ENCODE measurements around the gene SBNO2.

SBNO2 gene

GRCh38 chr19:1177322-1178114, 3.5 kb upstream of the SBNO2 start:
- Histone ChIP-seq H3K27me3 (ENCODE audit: insufficient read depth, low read length) (peaks cover 16% of the 10 kb centered on the region; the same call in 1 of the 2 replicates), H3K9me3 (ENCODE audit: low read length) (no peaks in the 10 kb centered on the region), H4K20me1 (ENCODE audit: insufficient read depth, low read length) (no peaks in the 10 kb centered on the region), H3K4me3 (ENCODE audit: low read depth, low read length, poor library complexity, severe bottlenecking) (no peak overlapping the region), H3F3A (ENCODE audit: insufficient read depth, low read length) (no peaks in the 10 kb centered on the region), H3K36me3 (ENCODE audit: insufficient read depth, low read length) (no peaks in the 10 kb centered on the region), H3K9me2 (ENCODE audit: low read depth, low read length) (no peaks in the 10 kb centered on the region), H2AFZ (ENCODE audit: low read length) (no peak overlapping the region), H3K27ac (ENCODE audit: low read depth, low read length, poor library complexity, severe bottlenecking) (no peak overlapping the region), H3K4me2 (ENCODE audit: low read length) (no peak overlapping the region), H3K9ac (ENCODE audit: low read length) (no peak overlapping the region), H3K79me2 (ENCODE audit: insufficient read depth, low read length) (no peaks in the 10 kb centered on the region), H3K4me1 (ENCODE audit: insufficient read depth, low read length, severe bottlenecking) (peaks cover 12% of the 10 kb centered on the region)
- TF ChIP-seq CTCF (IDR thresholded peaks at IDR 0.05; ENCODE audit: low read length) = 0 out of 2 replicates have a peak, but pooled peaks have one; percentile 11
- TF ChIP-seq EZH2 (IDR thresholded peaks at IDR 0.05; ENCODE audit: borderline replicate concordance, low read length) = no peak

GRCh38 chr19:1173159-1173844, 766 bp downstream of the SBNO2 start:
- H3K4me2 ChIP-seq (ENCODE audit: low read length) = peak overlapping the region; percentile 93
- peak overlapping the region; percentile 44 for H3K27ac ChIP-seq (ENCODE audit: low read depth, low read length, poor library complexity, severe bottlenecking)
- 0 out of 2 replicates have a peak, but pooled peaks cover 4% of the 10 kb centered on the region for H3K27me3 ChIP-seq (ENCODE audit: insufficient read depth, low read length)
- H3K9me3 ChIP-seq (ENCODE audit: low read length) = no peaks in the 10 kb centered on the region
- H3K4me3 ChIP-seq (ENCODE audit: low read depth, low read length, poor library complexity, severe bottlenecking) = peak overlapping the region; percentile 97
- no peaks in the 10 kb centered on the region for H3K36me3 ChIP-seq (ENCODE audit: insufficient read depth, low read length)
- peak overlapping the region; percentile 97 for H3K9ac ChIP-seq (ENCODE audit: low read length)
- H3K79me2 ChIP-seq (ENCODE audit: insufficient read depth, low read length) = no peaks in the 10 kb centered on the region
- no peaks in the 10 kb centered on the region for H3K9me2 ChIP-seq (ENCODE audit: low read depth, low read length)
- no peaks in the 10 kb centered on the region for H4K20me1 ChIP-seq (ENCODE audit: insufficient read depth, low read length)
- H3K4me1 ChIP-seq (ENCODE audit: insufficient read depth, low read length, severe bottlenecking) = peaks cover 19% of the 10 kb centered on the region
- no peaks in the 10 kb centered on the region for H3F3A ChIP-seq (ENCODE audit: insufficient read depth, low read length)
- H2AFZ ChIP-seq (ENCODE audit: low read length) = no peak overlapping the region
- no peak for TF ChIP-seq CTCF (IDR thresholded peaks at IDR 0.05; ENCODE audit: low read length)
- TF ChIP-seq EZH2 (IDR thresholded peaks at IDR 0.05; ENCODE audit: borderline replicate concordance, low read length) = no peak

- Histone ChIP-seq H3K9me2 (ENCODE audit: low read depth, low read length) (no peaks in the 10 kb centered on the region), H3K36me3 (ENCODE audit: insufficient read depth, low read length) (no peaks in the 10 kb centered on the region), H4K20me1 (ENCODE audit: insufficient read depth, low read length) (no peaks in the 10 kb centered on the region)
These were observed 1.5 kb downstream of the SBNO2 start for GRCh38 chr19:1172353-1173158.

More at GRCh38 chr19:1172353-1173158, 1.5 kb downstream of the SBNO2 start:
- H3K27me3 ChIP-seq (ENCODE audit: insufficient read depth, low read length) = 0 out of 2 replicates have a peak, but pooled peaks cover 4% of the 10 kb centered on the region
- H3K27ac ChIP-seq (ENCODE audit: low read depth, low read length, poor library complexity, severe bottlenecking) = peak overlapping the region; percentile 44
- H2AFZ ChIP-seq (ENCODE audit: low read length) = no peak overlapping the region
- H3K9me3 ChIP-seq (ENCODE audit: low read length) = no peaks in the 10 kb centered on the region
- H3K9ac ChIP-seq (ENCODE audit: low read length) = peak overlapping the region; percentile 97
- peak overlapping the region; percentile 97 for H3K4me3 ChIP-seq (ENCODE audit: low read depth, low read length, poor library complexity, severe bottlenecking)
- H3K4me1 ChIP-seq (ENCODE audit: insufficient read depth, low read length, severe bottlenecking) = peaks cover 19% of the 10 kb centered on the region
- H3K4me2 ChIP-seq (ENCODE audit: low read length) = peak overlapping the region; percentile 93
- TF ChIP-seq EZH2 (IDR thresholded peaks at IDR 0.05; ENCODE audit: borderline replicate concordance, low read length) (no peak), CTCF (IDR thresholded peaks at IDR 0.05; ENCODE audit: low read length) (no peak)
- H3K79me2 ChIP-seq (ENCODE audit: insufficient read depth, low read length) = no peaks in the 10 kb centered on the region
- no peaks in the 10 kb centered on the region for H3F3A ChIP-seq (ENCODE audit: insufficient read depth, low read length)
